22Rv1 (cell line): Measurements from ENCODE around the gene OBP2A.

Experiments used
- ZFX ChIP-seq: fragments of 450-650 bp; IDR thresholded peaks from 2 replicates; pipeline ENCODE4 v1.6.1; 2017; ENCODE audit warnings: antibody characterized with exemption, borderline replicate concordance
- TF ChIP-seq, protein P1 (sequence below): fragments of 450-650 bp; IDR thresholded peaks from 2 replicates; pipeline ENCODE4 v1.5.1; 2017; ENCODE audit warnings: mild to moderate bottlenecking

DNA sequence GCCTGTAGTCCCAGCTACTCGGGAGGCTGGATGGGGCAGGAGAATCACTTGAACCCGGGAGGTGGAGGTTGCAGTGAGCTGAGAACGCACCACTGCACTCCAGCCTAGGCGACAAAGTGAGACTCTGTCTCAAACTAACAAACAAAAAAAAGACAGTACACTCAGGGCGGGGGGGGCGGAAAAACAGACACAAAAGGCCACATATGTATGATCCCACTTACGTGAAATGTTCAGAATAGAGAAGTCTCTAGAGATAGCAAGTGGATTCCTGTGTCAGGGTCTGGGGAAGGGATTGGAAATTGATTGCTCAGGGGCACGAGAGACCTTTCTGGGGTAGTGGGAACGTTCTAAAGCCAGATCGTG is 33.7 kb upstream of the OBP2A start:
- TF ChIP-seq, protein P1, sequence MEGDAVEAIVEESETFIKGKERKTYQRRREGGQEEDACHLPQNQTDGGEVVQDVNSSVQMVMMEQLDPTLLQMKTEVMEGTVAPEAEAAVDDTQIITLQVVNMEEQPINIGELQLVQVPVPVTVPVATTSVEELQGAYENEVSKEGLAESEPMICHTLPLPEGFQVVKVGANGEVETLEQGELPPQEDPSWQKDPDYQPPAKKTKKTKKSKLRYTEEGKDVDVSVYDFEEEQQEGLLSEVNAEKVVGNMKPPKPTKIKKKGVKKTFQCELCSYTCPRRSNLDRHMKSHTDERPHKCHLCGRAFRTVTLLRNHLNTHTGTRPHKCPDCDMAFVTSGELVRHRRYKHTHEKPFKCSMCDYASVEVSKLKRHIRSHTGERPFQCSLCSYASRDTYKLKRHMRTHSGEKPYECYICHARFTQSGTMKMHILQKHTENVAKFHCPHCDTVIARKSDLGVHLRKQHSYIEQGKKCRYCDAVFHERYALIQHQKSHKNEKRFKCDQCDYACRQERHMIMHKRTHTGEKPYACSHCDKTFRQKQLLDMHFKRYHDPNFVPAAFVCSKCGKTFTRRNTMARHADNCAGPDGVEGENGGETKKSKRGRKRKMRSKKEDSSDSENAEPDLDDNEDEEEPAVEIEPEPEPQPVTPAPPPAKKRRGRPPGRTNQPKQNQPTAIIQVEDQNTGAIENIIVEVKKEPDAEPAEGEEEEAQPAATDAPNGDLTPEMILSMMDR: no peak
- no peak for TF ChIP-seq ZFX
